ENCODE measurements around the gene SIRPG. TPM values are rescaled to one million over a fixed set of nuclear protein-coding genes. Genes with fewer than 3 reads are reported as not detected.
"Not testable (repeated sequence)": the region's sequence is repeated elsewhere in the genome, so short reads cannot be mapped to it uniquely, and the experiment has no call there.

Gene SIRPG
- total RNA-seq, 3 donors from 2014 or later (not counting 1 experiment from before 2014, with no cell fraction given): 1.9 to 3.9 (median 3.1) TPM

- 96% methylated on average over 8 of the region's 8 CpGs for WGBS (ENCODE audit: insufficient coverage)
- H3K4me1 Mint-ChIP-seq: no peaks in the 10 kb centered on the region
- Histone ChIP-seq H3K27me3 (ENCODE audit: control insufficient read depth, insufficient read depth, low read length) (no peaks in the 10 kb centered on the region), H3K27ac (ENCODE audit: low read length) (no peak overlapping the region), H3K4me3 (ENCODE audit: low read length) (no peak overlapping the region), H3K36me3 (ENCODE audit: control insufficient read depth, insufficient read depth, low read length) (peaks cover 4% of the 10 kb centered on the region), H3K4me1 (ENCODE audit: control insufficient read depth, insufficient read depth, low read length) (no peaks in the 10 kb centered on the region), H3K9me3 (ENCODE audit: control insufficient read depth, insufficient read depth, low read length) (no peaks in the 10 kb centered on the region)
- peaks cover 0 to 2% of the 10 kb centered on the region in 2 donors for H3K9me3 Mint-ChIP-seq
- no peak for TF ChIP-seq CTCF (IDR thresholded peaks at IDR 0.05)
- DNase-seq (no peak), ATAC-seq (no peak)
- no peaks in the 10 kb centered on the region for H3K27me3 Mint-ChIP-seq (ENCODE audit: low read depth in 2 of 2)
- no peak overlapping the region for H3K4me3 Mint-ChIP-seq
- intact Hi-C loops (cut with micrococcal nuclease): no loop called here
- H3K36me3 Mint-ChIP-seq: no peaks in the 10 kb centered on the region
- H3K27ac Mint-ChIP-seq: no peak overlapping the region
Observed at GRCh38 chr20:1644101-1644962, 13.2 kb downstream of the SIRPG start.

- H3K9me3 Mint-ChIP-seq; H3K27ac ChIP-seq (ENCODE audit: low read length); H3K27me3 ChIP-seq (ENCODE audit: control insufficient read depth, insufficient read depth, low read length); H3K36me3 Mint-ChIP-seq; ATAC-seq; H3K4me3 Mint-ChIP-seq; H3K4me3 ChIP-seq (ENCODE audit: low read length); H3K9me3 ChIP-seq (ENCODE audit: control insufficient read depth, insufficient read depth, low read length); H3K27me3 Mint-ChIP-seq (ENCODE audit: low read depth in 2 of 2); intact Hi-C loops (cut with micrococcal nuclease); H3K36me3 ChIP-seq (ENCODE audit: control insufficient read depth, insufficient read depth, low read length); H3K27ac Mint-ChIP-seq; H3K4me1 ChIP-seq (ENCODE audit: control insufficient read depth, insufficient read depth, low read length); DNase-seq; H3K4me1 Mint-ChIP-seq: not testable (repeated sequence)
- 82% methylated on average over 2 of the region's 2 CpGs for WGBS (ENCODE audit: insufficient coverage)
Observed at GRCh38 chr20:1638643-1639042, 18.9 kb downstream of the SIRPG start.

- no peaks in the 10 kb centered on the region for H3K4me1 Mint-ChIP-seq
- 92% methylated on average over 2 of the region's 2 CpGs for WGBS (ENCODE audit: insufficient coverage)
- no peak for ATAC-seq
- no peak overlapping the region for H3K27ac ChIP-seq (ENCODE audit: low read length)
- no peaks in the 10 kb centered on the region for H3K9me3 ChIP-seq (ENCODE audit: control insufficient read depth, insufficient read depth, low read length)
- no peak for TF ChIP-seq CTCF (IDR thresholded peaks at IDR 0.05)
- intact Hi-C loops (cut with micrococcal nuclease): no loop called here
- DNase-seq: no peak
- no peaks in the 10 kb centered on the region for H3K4me1 ChIP-seq (ENCODE audit: control insufficient read depth, insufficient read depth, low read length)
- no peaks in the 10 kb centered on the region for H3K36me3 Mint-ChIP-seq
- no peak overlapping the region for H3K27ac Mint-ChIP-seq
- H3K36me3 ChIP-seq (ENCODE audit: control insufficient read depth, insufficient read depth, low read length): no peaks in the 10 kb centered on the region
- no peak overlapping the region for H3K4me3 ChIP-seq (ENCODE audit: low read length)
- no peak overlapping the region for H3K4me3 Mint-ChIP-seq
- no peaks in the 10 kb centered on the region for H3K27me3 Mint-ChIP-seq (ENCODE audit: low read depth in 2 of 2)
- peaks cover 0 to 2% of the 10 kb centered on the region in 2 donors for H3K9me3 Mint-ChIP-seq
- H3K27me3 ChIP-seq (ENCODE audit: control insufficient read depth, insufficient read depth, low read length): no peaks in the 10 kb centered on the region
Observed at GRCh38 chr20:1637755-1638154, 19.8 kb downstream of the SIRPG start.

DNA sequence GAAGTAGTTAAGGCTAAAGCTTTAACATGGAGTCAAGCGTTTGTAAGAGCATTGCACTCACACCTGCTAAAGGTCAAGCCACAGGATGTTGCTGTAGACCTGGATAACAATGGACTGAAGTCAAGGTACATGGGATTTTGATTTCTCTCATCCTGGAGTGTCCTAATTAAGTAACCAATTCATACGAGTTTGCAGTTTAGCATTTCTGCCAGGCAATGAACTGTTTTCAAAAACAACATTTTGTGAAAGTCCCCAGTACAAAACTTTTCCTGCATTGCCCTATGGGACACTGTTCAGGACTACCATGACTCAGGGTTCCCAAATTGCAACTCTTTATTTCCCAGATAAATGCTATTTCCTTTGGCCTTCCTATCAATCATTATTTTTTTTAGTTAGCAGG is 20.4 kb downstream of the SIRPG start:
- no peaks in the 10 kb centered on the region for H3K27me3 Mint-ChIP-seq (ENCODE audit: low read depth in 2 of 2)
- no peaks in the 10 kb centered on the region for H3K9me3 ChIP-seq (ENCODE audit: control insufficient read depth, insufficient read depth, low read length)
- H3K4me3 ChIP-seq (ENCODE audit: low read length): no peak overlapping the region
- intact Hi-C loops (cut with micrococcal nuclease): no loop called here
- no peak overlapping the region for H3K27ac ChIP-seq (ENCODE audit: low read length)
- no peaks in the 10 kb centered on the region for H3K4me1 ChIP-seq (ENCODE audit: control insufficient read depth, insufficient read depth, low read length)
- no peaks in the 10 kb centered on the region for H3K27me3 ChIP-seq (ENCODE audit: control insufficient read depth, insufficient read depth, low read length)
- no peaks in the 10 kb centered on the region for H3K36me3 ChIP-seq (ENCODE audit: control insufficient read depth, insufficient read depth, low read length)
- H3K9me3 Mint-ChIP-seq: peaks cover 0 to 2% of the 10 kb centered on the region in 2 donors
- H3K27ac Mint-ChIP-seq: no peak overlapping the region
- no peaks in the 10 kb centered on the region for H3K4me1 Mint-ChIP-seq
- no peak for TF ChIP-seq CTCF (IDR thresholded peaks at IDR 0.05)
- 62% methylated on average over 2 of the region's 2 CpGs for whole genome bisulfite sequencing (ENCODE audit: insufficient coverage)
- H3K4me3 Mint-ChIP-seq: no peak overlapping the region
- no peak for DNase-seq
- ATAC-seq: no peak
- no peaks in the 10 kb centered on the region for H3K36me3 Mint-ChIP-seq

All from natural killer cell (primary cell).